SK-N-SH (cell line): ENCODE data around the gene RRM1. TPM values are rescaled to one million over a fixed set of nuclear protein-coding genes. Genes with fewer than 3 reads are reported as not detected.

Source experiments
- CTCF ChIA-PET: fragments of 300-600, 350-600 bp; formaldehyde crosslinking; extraction: SDS; loops from one replicate; lab custom pipeline; 2021; lab: Yijun Ruan, JAX
- POLR2A ChIA-PET: fragments of 350-600 bp; sonication (Branson Sonifier 250); formaldehyde crosslinking; extraction: SDS; loops from one replicate; lab custom pipeline; 2020; ENCODE audit warnings: antibody characterized with exemption, inconsistent platforms; lab: Yijun Ruan, JAX
- DNase-seq: peaks from one replicate; pipeline ENCODE4 v3.0.0; 2012
- H2AFZ ChIP-seq: fragments of 200-600 bp; sonication (generic); 2 replicates; pipeline ENCODE4 v1.8.1; 2016; ENCODE audit warnings: antibody characterized with exemption, mild to moderate bottlenecking, low read depth
- H3F3A ChIP-seq: fragments of 200-600 bp; sonication (generic); replicated peaks from 2 replicates; pipeline ENCODE3; 2016; ENCODE audit warnings: antibody characterized with exemption, mild to moderate bottlenecking; ENCODE audit not compliant: insufficient read depth
- H3K27ac ChIP-seq, 2 experiments: fragments of 200-500 bp in 1 of 2; fragments of 200-600 bp in 1 of 2; sonication (Bioruptor generic) in 1 of 2; sonication (generic), shearing (Covaris generic) in 1 of 2; 2 replicates each; pipeline versions ENCODE4 v1.5.1 to v1.6.1; 2014 to 2016; ENCODE audit warnings: low read depth in 2 of 2, inconsistent platforms in 1 of 2, low read length in 1 of 2, mild to moderate bottlenecking in 1 of 2, mixed read lengths in 1 of 2
- H3K27me3 ChIP-seq: fragments of 200-600 bp; sonication (generic), shearing (Covaris generic); 2 replicates; pipeline ENCODE4 v1.6.1; 2016; ENCODE audit warnings: mixed run types; ENCODE audit not compliant: insufficient read depth
- H3K36me3 ChIP-seq, 2 experiments: fragments of 200-500 bp in 1 of 2; fragments of 200-600 bp in 1 of 2; sonication (Bioruptor generic) in 1 of 2; sonication (generic) in 1 of 2; replicated peaks in 1 of 2; 2 replicates each; pipeline versions ENCODE3 to v1.5.1; 2014 to 2016; ENCODE audit warnings: low read length in 1 of 2, mild to moderate bottlenecking in 1 of 2; ENCODE audit not compliant: insufficient read depth in 2 of 2, control insufficient read depth in 1 of 2
- H3K4me1 ChIP-seq, 2 experiments: fragments of 200-500 bp in 1 of 2; fragments of 200-600 bp in 1 of 2; sonication (Bioruptor generic) in 1 of 2; sonication (generic), shearing (Covaris generic) in 1 of 2; 2 replicates each; pipeline versions ENCODE4 v1.5.1 to v1.6.1; 2014 to 2016; ENCODE audit warnings: low read depth in 1 of 2, low read length in 1 of 2, mixed run types in 1 of 2; ENCODE audit not compliant: insufficient read depth in 2 of 2, control insufficient read depth in 1 of 2
- H3K4me2 ChIP-seq: fragments of 200-600 bp; sonication (generic), shearing (Covaris generic); 2 replicates; pipeline ENCODE4 v1.6.1; 2017; ENCODE audit warnings: mixed run types
- H3K4me3 ChIP-seq, 2 experiments: fragments of 200-500 bp in 1 of 2; fragments of 200-600 bp in 1 of 2; sonication (Bioruptor generic) in 1 of 2; sonication (generic), shearing (Covaris generic) in 1 of 2; 2 replicates each; pipeline versions ENCODE4 v1.5.1 to v1.8.1; 2014 to 2016; ENCODE audit warnings: low read depth in 2 of 2, inconsistent platforms in 1 of 2, low read length in 1 of 2, mild to moderate bottlenecking in 1 of 2, mixed read lengths in 1 of 2, moderate library complexity in 1 of 2
- H3K79me2 ChIP-seq: fragments of 200-600 bp; sonication (generic); 2 replicates; pipeline ENCODE4 v1.8.1; 2017; ENCODE audit warnings: mild to moderate bottlenecking; ENCODE audit not compliant: insufficient read depth
- H3K9ac ChIP-seq: fragments of 200-600 bp; sonication (generic); 2 replicates; pipeline ENCODE4 v1.6.1; 2017; ENCODE audit warnings: mixed run types
- H3K9me2 ChIP-seq: fragments of 200-600 bp; sonication (generic); 2 replicates; pipeline ENCODE4 v1.6.1; 2017; ENCODE audit warnings: mixed run types
- H3K9me3 ChIP-seq: fragments of 200-600 bp; sonication (generic); 2 replicates; pipeline ENCODE4 v1.6.1; 2017; ENCODE audit warnings: mixed run types, mild to moderate bottlenecking, moderate library complexity
- H4K20me1 ChIP-seq: fragments of 200-600 bp; sonication (generic); 2 replicates; pipeline ENCODE4 v1.6.1; 2017; ENCODE audit warnings: mild to moderate bottlenecking, mixed run types; ENCODE audit not compliant: insufficient read depth
- CHD2 ChIP-seq: fragments of 150-350 bp; IDR thresholded peaks from 2 replicates; pipeline ENCODE4 v1.6.1; 2018; ENCODE audit warnings: low read length; ENCODE audit not compliant: partially characterized antibody
- FOSL2 ChIP-seq: IDR thresholded peaks from 2 replicates; pipeline ENCODE4 v1.4.0; 2012; ENCODE audit warnings: low read depth, mild to moderate bottlenecking, moderate library complexity, borderline replicate concordance
- FOXJ3 ChIP-seq: sonication (generic); formaldehyde crosslinking; IDR thresholded peaks from 2 replicates; pipeline ENCODE4 v1.5.1; 2020; ENCODE audit warnings: mild to moderate bottlenecking, missing genetic modification reagents
- FOXM1 ChIP-seq: IDR thresholded peaks from 2 replicates; pipeline ENCODE4 v1.4.0; 2012; ENCODE audit warnings: low read depth, mild to moderate bottlenecking
- JUND ChIP-seq: IDR thresholded peaks from 2 replicates; pipeline ENCODE4 v1.4.0; 2012
- RCOR1 ChIP-seq: fragments of 150-350 bp; IDR thresholded peaks from 2 replicates; pipeline ENCODE4 v1.6.1; 2017; ENCODE audit warnings: antibody characterized with exemption, low read length
- RXRA ChIP-seq: IDR thresholded peaks from 2 replicates; pipeline ENCODE4 v1.4.0; 2012; ENCODE audit warnings: low read depth, mild to moderate bottlenecking, borderline replicate concordance
- TCF12 ChIP-seq: IDR thresholded peaks from 2 replicates; pipeline ENCODE4 v1.4.0; 2012
- TEAD4 ChIP-seq: IDR thresholded peaks from 2 replicates; pipeline ENCODE4 v1.4.0; 2012; ENCODE audit warnings: mild to moderate bottlenecking, borderline replicate concordance; ENCODE audit not compliant: insufficient read depth
- WGBS: methylation state at CpG from one replicate; pipeline ENCODE4 v1.1.6; 2017; ENCODE audit warnings: low lambda C conversion rate; 5-methylcytosine and 5-hydroxymethylcytosine counted together
- polyA plus RNA-seq, 3 experiments: library from polyadenylated mRNA; depleted of rRNA; stranded (reverse); fragments of >200 nt; gene quantifications; 2 replicates each; pipeline ENCODE4 v1.2.3, GENCODE V29; 2012
- TF ChIP-seq, protein P1 (sequence below): IDR thresholded peaks from 2 replicates; pipeline ENCODE4 v1.4.0; 2012; ENCODE audit warnings: low read depth
- TF ChIP-seq, protein P2 (sequence below): IDR thresholded peaks from 2 replicates; pipeline ENCODE4 v1.6.1; 2012; ENCODE audit warnings: mild to moderate bottlenecking, low read depth, low read length, moderate library complexity
- TF ChIP-seq, protein P3 (sequence below): fragments of 150-350 bp; IDR thresholded peaks from 2 replicates; pipeline ENCODE4 v1.6.1; 2017; ENCODE audit warnings: antibody characterized with exemption, low read length, low read depth, borderline replicate concordance
- TF ChIP-seq, protein P4 (sequence below): fragments of 150-350 bp; IDR thresholded peaks from 2 replicates; pipeline ENCODE4 v1.6.1; 2016; ENCODE audit warnings: mild to moderate bottlenecking, low read depth, low read length

Gene RRM1
- polyA plus RNA-seq, 1 of the 3 experiments (the other 2 are of a cell fraction) = 28.2 TPM

DNA sequence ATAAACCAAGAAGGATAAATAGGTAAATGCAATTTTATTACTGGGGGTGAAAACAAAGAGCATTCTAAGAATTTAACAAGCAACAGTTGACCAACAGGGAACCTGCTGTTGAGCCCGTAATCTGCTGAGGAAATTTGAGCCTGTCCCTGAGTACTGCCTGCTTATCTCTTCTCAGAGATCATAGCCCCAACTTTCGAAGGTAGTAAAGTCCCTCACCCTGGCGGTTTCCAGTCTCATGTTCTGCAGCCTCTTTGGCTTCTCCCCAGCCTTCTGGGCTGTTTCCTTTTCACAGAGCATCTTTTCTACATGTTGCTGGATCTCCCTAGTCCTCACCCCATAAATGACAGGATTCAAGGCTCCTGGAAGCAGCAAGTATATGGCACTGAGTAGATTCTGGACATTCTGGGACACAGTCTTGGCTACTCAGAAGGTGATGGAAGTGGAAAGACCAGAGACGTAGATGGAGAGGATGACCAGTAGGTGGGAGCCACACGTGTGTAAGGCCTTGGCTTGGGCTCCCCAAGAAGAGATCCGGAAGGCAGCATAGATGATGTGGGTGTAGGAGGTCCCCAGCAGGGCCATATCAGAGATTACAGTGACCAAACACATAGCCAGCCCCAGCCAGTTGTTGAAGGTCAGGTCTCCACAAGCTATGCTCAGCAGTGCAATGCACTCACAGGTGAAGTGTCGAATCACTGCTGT, 51.6 kb downstream of the RRM1 start:
- no peak for DNase-seq
- no peak overlapping the region for H3K4me3 ChIP-seq
- H3K4me2 ChIP-seq = no peak overlapping the region
- POLR2A ChIA-PET = no interaction called here
- no peaks in the 10 kb centered on the region for H3K9me3 ChIP-seq
- H4K20me1 ChIP-seq = no peaks in the 10 kb centered on the region
- CTCF ChIA-PET = no interaction called here
- TF ChIP-seq TCF12 (no peak), RXRA (no peak), FOXJ3 (CRISPR knock-in tag) (no peak)
- TF ChIP-seq, protein P1, sequence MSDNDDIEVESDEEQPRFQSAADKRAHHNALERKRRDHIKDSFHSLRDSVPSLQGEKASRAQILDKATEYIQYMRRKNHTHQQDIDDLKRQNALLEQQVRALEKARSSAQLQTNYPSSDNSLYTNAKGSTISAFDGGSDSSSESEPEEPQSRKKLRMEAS = no peak
- TF ChIP-seq, protein P2, sequence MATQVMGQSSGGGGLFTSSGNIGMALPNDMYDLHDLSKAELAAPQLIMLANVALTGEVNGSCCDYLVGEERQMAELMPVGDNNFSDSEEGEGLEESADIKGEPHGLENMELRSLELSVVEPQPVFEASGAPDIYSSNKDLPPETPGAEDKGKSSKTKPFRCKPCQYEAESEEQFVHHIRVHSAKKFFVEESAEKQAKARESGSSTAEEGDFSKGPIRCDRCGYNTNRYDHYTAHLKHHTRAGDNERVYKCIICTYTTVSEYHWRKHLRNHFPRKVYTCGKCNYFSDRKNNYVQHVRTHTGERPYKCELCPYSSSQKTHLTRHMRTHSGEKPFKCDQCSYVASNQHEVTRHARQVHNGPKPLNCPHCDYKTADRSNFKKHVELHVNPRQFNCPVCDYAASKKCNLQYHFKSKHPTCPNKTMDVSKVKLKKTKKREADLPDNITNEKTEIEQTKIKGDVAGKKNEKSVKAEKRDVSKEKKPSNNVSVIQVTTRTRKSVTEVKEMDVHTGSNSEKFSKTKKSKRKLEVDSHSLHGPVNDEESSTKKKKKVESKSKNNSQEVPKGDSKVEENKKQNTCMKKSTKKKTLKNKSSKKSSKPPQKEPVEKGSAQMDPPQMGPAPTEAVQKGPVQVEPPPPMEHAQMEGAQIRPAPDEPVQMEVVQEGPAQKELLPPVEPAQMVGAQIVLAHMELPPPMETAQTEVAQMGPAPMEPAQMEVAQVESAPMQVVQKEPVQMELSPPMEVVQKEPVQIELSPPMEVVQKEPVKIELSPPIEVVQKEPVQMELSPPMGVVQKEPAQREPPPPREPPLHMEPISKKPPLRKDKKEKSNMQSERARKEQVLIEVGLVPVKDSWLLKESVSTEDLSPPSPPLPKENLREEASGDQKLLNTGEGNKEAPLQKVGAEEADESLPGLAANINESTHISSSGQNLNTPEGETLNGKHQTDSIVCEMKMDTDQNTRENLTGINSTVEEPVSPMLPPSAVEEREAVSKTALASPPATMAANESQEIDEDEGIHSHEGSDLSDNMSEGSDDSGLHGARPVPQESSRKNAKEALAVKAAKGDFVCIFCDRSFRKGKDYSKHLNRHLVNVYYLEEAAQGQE = no peak
- TF ChIP-seq, protein P3, sequence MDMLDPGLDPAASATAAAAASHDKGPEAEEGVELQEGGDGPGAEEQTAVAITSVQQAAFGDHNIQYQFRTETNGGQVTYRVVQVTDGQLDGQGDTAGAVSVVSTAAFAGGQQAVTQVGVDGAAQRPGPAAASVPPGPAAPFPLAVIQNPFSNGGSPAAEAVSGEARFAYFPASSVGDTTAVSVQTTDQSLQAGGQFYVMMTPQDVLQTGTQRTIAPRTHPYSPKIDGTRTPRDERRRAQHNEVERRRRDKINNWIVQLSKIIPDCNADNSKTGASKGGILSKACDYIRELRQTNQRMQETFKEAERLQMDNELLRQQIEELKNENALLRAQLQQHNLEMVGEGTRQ = no peak
- no peaks in the 10 kb centered on the region for H3F3A ChIP-seq
- no peaks in the 10 kb centered on the region for H3K9me2 ChIP-seq
- H3K27ac ChIP-seq = no peak overlapping the region
- 84% methylated on average over 7 of the region's 7 CpGs for WGBS
- H3K9ac ChIP-seq = no peak overlapping the region
- no peaks in the 10 kb centered on the region for H3K4me1 ChIP-seq
- H3K27me3 ChIP-seq = no peaks in the 10 kb centered on the region
- no peaks in the 10 kb centered on the region for H3K79me2 ChIP-seq
- H3K36me3 ChIP-seq = peaks cover 0 to 6% of the 10 kb centered on the region in 2 experiments
- H2AFZ ChIP-seq = no peak overlapping the region

DNA sequence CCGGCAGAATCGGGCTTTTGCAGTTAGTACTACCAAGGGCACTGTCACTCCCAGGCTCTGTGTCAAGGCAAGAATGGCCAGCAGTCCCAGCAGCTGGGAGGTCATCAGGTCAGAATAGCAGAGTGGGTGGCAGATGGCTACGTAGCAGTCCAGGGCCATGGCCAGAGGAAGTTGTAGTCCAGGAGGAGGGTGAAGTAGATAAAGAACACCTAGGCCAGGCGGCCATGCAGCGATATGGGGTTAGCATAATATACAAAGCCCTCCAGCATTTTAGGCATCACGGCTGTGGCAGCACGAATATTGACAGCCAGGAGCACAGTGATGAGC, 52.1 kb downstream of the RRM1 start:
- no peak for DNase-seq
- Histone ChIP-seq H3F3A (no peaks in the 10 kb centered on the region), H3K9me2 (no peaks in the 10 kb centered on the region), H3K27ac (no peak overlapping the region), H3K9me3 (no peaks in the 10 kb centered on the region), H3K27me3 (no peaks in the 10 kb centered on the region), H3K4me2 (no peak overlapping the region), H4K20me1 (no peaks in the 10 kb centered on the region), H3K4me3 (no peak overlapping the region), H3K4me1 (no peaks in the 10 kb centered on the region), H3K79me2 (no peaks in the 10 kb centered on the region), H3K9ac (no peak overlapping the region), H3K36me3 (peaks cover 0 to 2% of the 10 kb centered on the region in 2 experiments), H2AFZ (no peak overlapping the region)
- ChIA-PET CTCF (no interaction called here), POLR2A (no interaction called here)
- TF ChIP-seq FOSL2 = no peak
- no peak for TF ChIP-seq TCF12
- no peak for TF ChIP-seq JUND
- TF ChIP-seq, protein P4, sequence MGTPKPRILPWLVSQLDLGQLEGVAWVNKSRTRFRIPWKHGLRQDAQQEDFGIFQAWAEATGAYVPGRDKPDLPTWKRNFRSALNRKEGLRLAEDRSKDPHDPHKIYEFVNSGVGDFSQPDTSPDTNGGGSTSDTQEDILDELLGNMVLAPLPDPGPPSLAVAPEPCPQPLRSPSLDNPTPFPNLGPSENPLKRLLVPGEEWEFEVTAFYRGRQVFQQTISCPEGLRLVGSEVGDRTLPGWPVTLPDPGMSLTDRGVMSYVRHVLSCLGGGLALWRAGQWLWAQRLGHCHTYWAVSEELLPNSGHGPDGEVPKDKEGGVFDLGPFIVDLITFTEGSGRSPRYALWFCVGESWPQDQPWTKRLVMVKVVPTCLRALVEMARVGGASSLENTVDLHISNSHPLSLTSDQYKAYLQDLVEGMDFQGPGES = no peak
- TF ChIP-seq TEAD4 = no peak
- TF ChIP-seq CHD2 = no peak
- no peak for TF ChIP-seq RCOR1
- no peak for TF ChIP-seq FOXJ3 (CRISPR knock-in tag)
- no peak for TF ChIP-seq FOXM1
- 86% methylated on average over 7 of the region's 7 CpGs for WGBS
